DND-41 (cell line): ENCODE measurements around the gene EXOC8.

Experiments used
- ATAC-seq: fragments of 200-7000 bp; cut with Tn5 transposase; 3 replicates; pipeline ENCODE4 v1.9.1; 2021; ENCODE audit warnings: low read depth; ENCODE audit not compliant: insufficient read depth
- DNase-seq: peaks from one replicate; pipeline ENCODE4 v3.0.0-alpha.2; 2020
- H2AFZ ChIP-seq: 2 replicates; pipeline ENCODE4 v1.6.0; 2012; ENCODE audit warnings: low read depth, low read length
- H3K27ac ChIP-seq: 2 replicates; pipeline ENCODE4 v1.5.1; 2012; ENCODE audit warnings: low read length, inconsistent platforms
- H3K27me3 ChIP-seq: fragments of 200-600 bp; sonication (generic); 2 replicates; pipeline ENCODE4 v1.6.0; 2012; ENCODE audit warnings: low read length, mild to moderate bottlenecking, inconsistent platforms; ENCODE audit not compliant: insufficient read depth, poor library complexity
- H3K36me3 ChIP-seq: 2 replicates; pipeline ENCODE4 v1.5.1; 2012; ENCODE audit warnings: low read length, inconsistent platforms; ENCODE audit not compliant: insufficient read depth
- H3K4me1 ChIP-seq: 2 replicates; pipeline ENCODE4 v1.5.1; 2012; ENCODE audit warnings: mild to moderate bottlenecking, low read length; ENCODE audit not compliant: insufficient read depth
- H3K4me2 ChIP-seq: 2 replicates; pipeline ENCODE4 v1.6.0; 2012; ENCODE audit warnings: mild to moderate bottlenecking, moderate library complexity, low read length, inconsistent platforms; ENCODE audit not compliant: insufficient read depth
- H3K4me3 ChIP-seq, 2 experiments: fragments of 200-600 bp in 1 of 2; shearing (Covaris generic) in 1 of 2; 2 replicates each; pipeline ENCODE4 v1.5.1; 2012 to 2016; ENCODE audit warnings: inconsistent platforms in 2 of 2, low read length in 2 of 2, mild to moderate bottlenecking in 2 of 2, low read depth in 1 of 2, moderate library complexity in 1 of 2
- H3K79me2 ChIP-seq: 2 replicates; pipeline ENCODE4 v1.6.0; 2012; ENCODE audit warnings: low read length, inconsistent platforms; ENCODE audit not compliant: insufficient read depth
- H3K9ac ChIP-seq: 2 replicates; pipeline ENCODE4 v1.6.0; 2012; ENCODE audit warnings: low read depth, mild to moderate bottlenecking, inconsistent platforms, low read length, moderate library complexity
- H3K9me3 ChIP-seq: 2 replicates; pipeline ENCODE4 v1.5.1; 2012; ENCODE audit warnings: low read length, moderate library complexity, mild to moderate bottlenecking, inconsistent platforms; ENCODE audit not compliant: insufficient read depth, severe bottlenecking
- H4K20me1 ChIP-seq: 2 replicates; pipeline ENCODE4 v1.6.0; 2012; ENCODE audit warnings: low read length; ENCODE audit not compliant: insufficient read depth
- CTCF ChIP-seq: IDR thresholded peaks from 2 replicates; pipeline ENCODE4 v1.5.1; 2012; ENCODE audit warnings: borderline replicate concordance, low read length, moderate library complexity, mild to moderate bottlenecking; ENCODE audit not compliant: poor library complexity, severe bottlenecking; ENCODE audit errors: extremely low read depth
- EZH2 ChIP-seq: IDR thresholded peaks from 3 replicates; pipeline ENCODE4 v1.6.1; 2012; ENCODE audit warnings: borderline replicate concordance, low read depth, mild to moderate bottlenecking, moderate library complexity, low read length, inconsistent platforms; ENCODE audit not compliant: severe bottlenecking

The EXOC8 gene

DNA sequence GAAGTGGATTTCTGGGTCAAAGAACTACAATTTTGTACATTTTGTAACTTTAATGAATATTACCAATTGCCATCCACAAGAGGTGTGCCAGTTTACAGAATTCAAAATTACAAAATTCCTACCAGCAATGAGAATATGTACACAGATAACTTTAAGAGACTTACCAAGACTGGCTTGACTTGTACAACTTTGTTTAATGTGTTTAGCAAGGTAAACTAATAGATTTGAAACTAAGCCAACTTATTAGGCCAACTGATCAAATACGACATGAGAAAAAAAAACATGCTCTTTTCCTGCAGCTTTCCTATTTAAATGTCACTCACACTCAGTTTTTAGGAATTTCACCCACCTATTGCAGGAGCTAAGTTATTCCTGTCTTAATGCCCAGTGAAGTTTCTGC, 11.4 kb downstream of the EXOC8 start:
- no peak overlapping the region for H2AFZ ChIP-seq
- peaks cover under 1% of the 10 kb centered on the region; the same call in 1 of the 2 replicates for H3K79me2 ChIP-seq
- H4K20me1 ChIP-seq: no peaks in the 10 kb centered on the region; the same call in 1 of the 2 replicates
- no peaks in the 10 kb centered on the region for H3K36me3 ChIP-seq
- ATAC-seq (no peak), DNase-seq (no peak)
- H3K4me2 ChIP-seq: no peak overlapping the region
- H3K27me3 ChIP-seq: no peaks in the 10 kb centered on the region
- H3K9ac ChIP-seq: no peak overlapping the region
- H3K4me3 ChIP-seq: no peak overlapping the region
- no peak overlapping the region for H3K27ac ChIP-seq
- no peaks in the 10 kb centered on the region for H3K9me3 ChIP-seq
- TF ChIP-seq EZH2 (no peak), CTCF (no peak)
- H3K4me1 ChIP-seq: no peaks in the 10 kb centered on the region

GRCh38 chr1:231324660-231325059, 13.0 kb downstream of the EXOC8 start:
- Histone ChIP-seq H3K9me3 (no peaks in the 10 kb centered on the region), H3K27ac (no peak overlapping the region), H3K9ac (no peak overlapping the region), H3K79me2 (no peaks in the 10 kb centered on the region), H3K27me3 (no peaks in the 10 kb centered on the region), H3K4me2 (no peak overlapping the region), H3K4me3 (no peak overlapping the region), H2AFZ (no peak overlapping the region), H3K4me1 (no peaks in the 10 kb centered on the region), H3K36me3 (no peaks in the 10 kb centered on the region), H4K20me1 (no peaks in the 10 kb centered on the region)
- no peak for DNase-seq
- ATAC-seq: no peak
- TF ChIP-seq CTCF (no peak), EZH2 (no peak)

GRCh38 chr1:231322880-231323530, 14.6 kb downstream of the EXOC8 start:
- Histone ChIP-seq H3K27ac (no peak overlapping the region), H3K4me2 (no peak overlapping the region), H3K79me2 (no peaks in the 10 kb centered on the region), H3K27me3 (no peaks in the 10 kb centered on the region), H3K9me3 (no peaks in the 10 kb centered on the region), H3K36me3 (no peaks in the 10 kb centered on the region), H4K20me1 (no peaks in the 10 kb centered on the region), H2AFZ (no peak overlapping the region), H3K4me1 (no peaks in the 10 kb centered on the region), H3K4me3 (no peak overlapping the region), H3K9ac (no peak overlapping the region)
- TF ChIP-seq EZH2 (no peak), CTCF (no peak)
- ATAC-seq (no peak), DNase-seq (no peak)
